GM12872 (cell line): Measurements from ENCODE around the gene MARCHF7.

Experiments used
- TF ChIP-seq, protein P1 (sequence below): IDR thresholded peaks from 3 replicates; pipeline ENCODE4 v1.5.1; 2011; ENCODE audit warnings: low read depth, mild to moderate bottlenecking, low read length, moderate library complexity; ENCODE audit not compliant: insufficient read depth

Gene MARCHF7

DNA sequence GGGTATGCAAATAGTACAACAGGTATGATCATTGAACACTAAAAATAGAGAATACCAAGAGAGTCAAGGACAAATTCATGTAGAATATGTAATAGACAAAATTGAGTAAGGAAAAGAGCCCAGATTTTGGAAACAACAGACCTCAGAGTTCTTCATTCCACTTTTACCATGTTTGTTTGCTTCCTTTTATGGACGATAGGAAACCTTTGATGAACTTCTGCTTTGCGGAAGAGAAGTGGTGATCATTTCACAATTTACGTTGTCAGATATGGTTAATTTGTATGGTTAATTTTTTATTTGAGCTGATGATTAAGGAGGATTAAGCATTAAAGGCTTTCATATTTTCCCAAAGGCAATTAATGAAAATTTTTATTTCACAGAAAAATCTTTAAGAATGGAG is 16.3 kb downstream of the MARCHF7 start:
- TF ChIP-seq, protein P1, sequence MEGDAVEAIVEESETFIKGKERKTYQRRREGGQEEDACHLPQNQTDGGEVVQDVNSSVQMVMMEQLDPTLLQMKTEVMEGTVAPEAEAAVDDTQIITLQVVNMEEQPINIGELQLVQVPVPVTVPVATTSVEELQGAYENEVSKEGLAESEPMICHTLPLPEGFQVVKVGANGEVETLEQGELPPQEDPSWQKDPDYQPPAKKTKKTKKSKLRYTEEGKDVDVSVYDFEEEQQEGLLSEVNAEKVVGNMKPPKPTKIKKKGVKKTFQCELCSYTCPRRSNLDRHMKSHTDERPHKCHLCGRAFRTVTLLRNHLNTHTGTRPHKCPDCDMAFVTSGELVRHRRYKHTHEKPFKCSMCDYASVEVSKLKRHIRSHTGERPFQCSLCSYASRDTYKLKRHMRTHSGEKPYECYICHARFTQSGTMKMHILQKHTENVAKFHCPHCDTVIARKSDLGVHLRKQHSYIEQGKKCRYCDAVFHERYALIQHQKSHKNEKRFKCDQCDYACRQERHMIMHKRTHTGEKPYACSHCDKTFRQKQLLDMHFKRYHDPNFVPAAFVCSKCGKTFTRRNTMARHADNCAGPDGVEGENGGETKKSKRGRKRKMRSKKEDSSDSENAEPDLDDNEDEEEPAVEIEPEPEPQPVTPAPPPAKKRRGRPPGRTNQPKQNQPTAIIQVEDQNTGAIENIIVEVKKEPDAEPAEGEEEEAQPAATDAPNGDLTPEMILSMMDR: no peak

DNA sequence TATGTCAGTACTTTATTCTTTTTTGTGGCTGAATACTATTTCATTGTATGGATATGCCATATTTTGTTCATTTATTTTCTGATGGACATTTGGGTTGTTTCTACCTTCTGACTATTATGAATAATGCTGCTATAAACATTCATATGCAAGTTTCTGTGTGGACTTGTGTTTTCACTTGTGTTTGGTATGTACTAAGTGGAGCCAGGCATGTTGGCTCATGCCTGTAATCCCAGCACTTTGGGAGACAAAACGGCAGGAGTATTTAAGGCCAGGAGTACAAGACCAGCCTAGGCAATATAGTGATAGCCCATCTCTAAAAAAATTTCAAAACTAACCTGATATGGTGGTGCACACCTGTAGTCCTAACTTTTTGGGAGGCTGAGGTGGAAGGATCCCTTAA is 23.3 kb downstream of the MARCHF7 start:
- TF ChIP-seq, protein P1: no peak

DNA sequence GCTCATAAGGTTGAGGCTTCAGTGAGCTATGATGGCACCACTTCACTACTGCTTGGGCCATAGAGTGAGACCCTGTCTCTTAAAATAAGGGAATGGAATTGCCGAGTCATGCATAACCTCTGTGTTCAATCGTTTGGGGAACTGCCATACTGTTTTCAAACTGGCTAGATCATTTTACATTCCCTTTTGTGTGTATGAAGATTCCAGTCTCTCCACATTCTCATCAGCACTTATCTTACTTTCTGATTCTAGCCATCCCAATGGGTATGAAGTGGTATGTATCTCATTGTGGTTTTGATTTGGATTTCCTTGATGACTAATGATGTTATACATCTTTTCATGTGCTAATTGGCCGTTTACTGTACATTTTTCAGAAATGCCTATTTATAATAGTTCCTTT is 23.7 kb downstream of the MARCHF7 start:
- TF ChIP-seq, protein P1: no peak

DNA sequence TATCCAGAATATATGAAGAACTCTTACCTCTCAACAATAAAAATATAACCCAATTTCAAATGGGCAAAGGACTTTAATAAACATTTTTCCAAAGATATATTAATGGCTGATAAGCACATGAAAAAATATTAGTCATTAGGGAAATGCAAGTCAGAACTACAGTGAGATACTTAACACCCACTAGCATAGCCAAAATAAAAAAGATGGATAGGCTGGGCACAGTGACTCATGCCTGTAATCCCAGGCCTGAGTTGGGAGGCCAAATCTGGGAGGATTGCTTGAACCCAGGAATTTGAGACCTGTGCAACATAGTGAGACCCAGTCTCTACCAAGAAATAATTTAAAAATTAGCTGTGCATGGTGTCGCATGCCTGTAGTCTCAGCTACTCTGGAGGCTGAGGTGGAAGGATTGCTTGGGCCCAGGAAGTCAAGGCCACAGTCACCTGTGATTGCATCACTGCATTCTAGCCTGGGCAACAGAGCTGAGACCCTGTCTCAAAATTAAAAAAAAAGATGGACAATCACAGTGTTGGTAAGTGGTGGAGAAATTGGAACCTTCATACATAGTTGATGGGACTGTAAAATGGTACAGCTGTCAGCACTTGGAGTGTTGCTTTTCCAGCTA is 25.1 kb downstream of the MARCHF7 start:
- TF ChIP-seq, protein P1: no peak

DNA sequence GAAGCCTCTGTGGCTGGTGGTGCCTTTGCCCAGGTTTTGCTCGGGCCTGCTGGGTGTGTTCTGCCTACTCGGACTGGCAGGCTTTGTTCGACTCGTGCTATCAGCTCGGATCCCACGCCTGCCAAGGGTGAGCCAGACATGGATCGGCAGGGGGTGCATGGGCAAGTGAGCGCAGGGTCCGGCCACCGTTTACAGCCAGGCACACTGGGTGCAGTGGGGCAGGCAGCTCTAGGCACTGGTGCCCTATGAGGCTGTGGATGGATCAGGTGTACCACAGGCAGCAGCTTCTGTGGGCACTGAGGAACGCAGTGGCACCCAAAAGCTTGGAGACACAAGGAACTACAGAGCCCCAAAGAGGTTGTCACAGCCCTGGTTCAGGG is 25.6 kb downstream of the MARCHF7 start:
- TF ChIP-seq, protein P1: no peak

DNA sequence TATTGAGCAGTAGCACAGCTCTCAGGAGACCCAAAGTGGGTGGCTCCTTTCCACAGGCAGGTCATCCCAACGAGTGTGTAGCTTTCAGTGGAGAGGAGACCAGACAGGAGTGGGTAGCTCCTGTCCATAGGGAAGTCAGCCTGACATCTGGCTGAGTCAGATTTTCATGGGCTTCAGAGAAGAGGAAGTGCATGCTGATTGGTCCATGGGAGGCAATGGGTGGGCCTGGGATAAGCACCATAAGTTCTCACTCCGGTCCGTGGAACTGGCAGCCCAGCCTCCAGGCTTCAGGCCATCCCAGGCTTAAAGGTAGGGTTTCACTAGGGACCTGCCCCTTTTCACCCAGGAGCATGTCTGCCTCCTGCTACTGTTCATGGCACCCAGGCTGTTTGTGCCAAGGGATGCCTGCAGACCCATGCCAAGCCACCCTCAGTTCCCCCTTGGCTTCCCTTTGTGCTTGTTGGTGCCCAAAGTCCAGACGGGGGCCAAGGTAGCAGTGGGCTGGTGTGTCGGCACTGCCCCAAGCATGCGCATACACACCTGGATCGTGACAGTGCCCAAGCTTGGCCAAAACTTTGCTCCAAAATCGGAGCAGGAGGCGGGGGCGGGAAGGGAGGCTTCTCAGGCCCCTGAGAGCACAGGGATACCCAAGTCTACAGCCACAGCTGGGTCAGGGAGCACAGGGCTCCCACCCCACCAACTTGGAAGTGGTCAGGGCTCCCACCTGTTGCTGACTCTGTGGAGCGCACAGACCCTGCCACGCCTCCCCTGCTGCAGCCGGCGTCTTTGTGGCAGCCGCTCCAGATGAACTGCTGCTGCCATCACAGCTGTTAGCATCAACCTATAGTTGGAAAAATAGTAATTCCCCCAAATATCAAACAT is 26.4 kb downstream of the MARCHF7 start:
- TF ChIP-seq, protein P1: no peak

DNA sequence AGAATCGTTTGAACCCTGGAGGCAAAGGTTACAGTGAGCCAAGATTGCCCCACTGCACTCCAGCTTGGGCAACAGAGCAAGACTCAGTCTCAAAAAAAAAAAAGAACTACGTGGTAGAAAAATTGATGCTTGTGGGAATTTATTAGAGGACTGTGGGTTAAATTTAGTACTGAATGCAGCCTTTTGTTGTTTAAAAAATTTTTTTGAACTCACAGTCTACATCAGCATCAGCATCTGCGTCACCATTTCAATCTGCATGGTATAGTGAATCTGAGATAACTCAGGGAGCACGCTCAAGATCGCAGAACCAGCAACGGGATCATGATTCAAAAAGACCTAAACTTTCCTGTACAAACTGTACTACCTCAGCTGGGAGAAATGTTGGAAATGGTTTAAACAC is 30.5 kb downstream of the MARCHF7 start:
- TF ChIP-seq, protein P1: no peak
